ENCODE results near the gene FCRL5.

Gene FCRL5

DNA sequence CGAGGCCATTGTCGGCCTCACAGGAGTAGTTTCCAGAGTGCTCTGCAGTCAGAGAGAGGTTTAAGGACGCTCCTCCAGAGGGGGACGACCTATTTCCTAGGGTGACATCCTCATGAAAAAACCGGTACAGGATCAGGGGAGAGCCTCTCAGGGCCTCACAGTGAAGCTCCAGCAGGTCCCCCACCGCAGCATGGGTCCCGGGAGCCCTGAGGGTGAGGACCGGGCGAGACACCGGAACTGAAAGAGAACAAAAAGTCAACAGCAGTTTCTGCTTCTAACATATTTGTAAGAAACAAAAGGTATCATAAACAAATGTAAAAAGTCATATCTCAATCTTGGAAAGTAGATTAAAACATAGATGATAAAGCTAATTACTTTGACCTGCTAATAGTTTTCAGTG is 31.3 kb downstream of the FCRL5 start:
- H2AFZ ChIP-seq (ENCODE audit: low read length), result no peak overlapping the region
- H3K27me3 ChIP-seq (ENCODE audit: insufficient read depth, low read length, poor library complexity, severe bottlenecking), result no peaks in the 10 kb centered on the region
- no peak overlapping the region for H3K4me2 ChIP-seq (ENCODE audit: low read depth, low read length, poor library complexity, severe bottlenecking)
- no peaks in the 10 kb centered on the region for H4K20me1 ChIP-seq (ENCODE audit: insufficient read depth, low read length, poor library complexity, severe bottlenecking)
- no peak for TF ChIP-seq EZH2phosphoT487 (IDR thresholded peaks at IDR 0.05; ENCODE audit: borderline replicate concordance)
- TF ChIP-seq, protein P1, sequence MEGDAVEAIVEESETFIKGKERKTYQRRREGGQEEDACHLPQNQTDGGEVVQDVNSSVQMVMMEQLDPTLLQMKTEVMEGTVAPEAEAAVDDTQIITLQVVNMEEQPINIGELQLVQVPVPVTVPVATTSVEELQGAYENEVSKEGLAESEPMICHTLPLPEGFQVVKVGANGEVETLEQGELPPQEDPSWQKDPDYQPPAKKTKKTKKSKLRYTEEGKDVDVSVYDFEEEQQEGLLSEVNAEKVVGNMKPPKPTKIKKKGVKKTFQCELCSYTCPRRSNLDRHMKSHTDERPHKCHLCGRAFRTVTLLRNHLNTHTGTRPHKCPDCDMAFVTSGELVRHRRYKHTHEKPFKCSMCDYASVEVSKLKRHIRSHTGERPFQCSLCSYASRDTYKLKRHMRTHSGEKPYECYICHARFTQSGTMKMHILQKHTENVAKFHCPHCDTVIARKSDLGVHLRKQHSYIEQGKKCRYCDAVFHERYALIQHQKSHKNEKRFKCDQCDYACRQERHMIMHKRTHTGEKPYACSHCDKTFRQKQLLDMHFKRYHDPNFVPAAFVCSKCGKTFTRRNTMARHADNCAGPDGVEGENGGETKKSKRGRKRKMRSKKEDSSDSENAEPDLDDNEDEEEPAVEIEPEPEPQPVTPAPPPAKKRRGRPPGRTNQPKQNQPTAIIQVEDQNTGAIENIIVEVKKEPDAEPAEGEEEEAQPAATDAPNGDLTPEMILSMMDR (conservative IDR thresholded peaks at IDR 0.05; ENCODE audit: low read length), result no peak
- H3K36me3 ChIP-seq (ENCODE audit: insufficient read depth, low read length), result no peaks in the 10 kb centered on the region
- no peaks in the 10 kb centered on the region for H3K4me1 ChIP-seq (ENCODE audit: insufficient read depth, low read length, poor library complexity, severe bottlenecking)
- no peaks in the 10 kb centered on the region for H3K9me3 ChIP-seq (ENCODE audit: insufficient read depth, low read depth, low read length)
- no peak overlapping the region for H3K4me3 ChIP-seq (ENCODE audit: low read length, poor library complexity, severe bottlenecking)
- H3F3A ChIP-seq (ENCODE audit: low read depth), result no peaks in the 10 kb centered on the region
- no peaks in the 10 kb centered on the region for H3K79me2 ChIP-seq (ENCODE audit: insufficient read depth, low read length)
- no peaks in the 10 kb centered on the region for H3K9me2 ChIP-seq (replicated peaks; ENCODE audit: low read depth, low read length)
- H3K9ac ChIP-seq (ENCODE audit: low read depth, low read length, poor library complexity, severe bottlenecking), result no peak overlapping the region

DNA sequence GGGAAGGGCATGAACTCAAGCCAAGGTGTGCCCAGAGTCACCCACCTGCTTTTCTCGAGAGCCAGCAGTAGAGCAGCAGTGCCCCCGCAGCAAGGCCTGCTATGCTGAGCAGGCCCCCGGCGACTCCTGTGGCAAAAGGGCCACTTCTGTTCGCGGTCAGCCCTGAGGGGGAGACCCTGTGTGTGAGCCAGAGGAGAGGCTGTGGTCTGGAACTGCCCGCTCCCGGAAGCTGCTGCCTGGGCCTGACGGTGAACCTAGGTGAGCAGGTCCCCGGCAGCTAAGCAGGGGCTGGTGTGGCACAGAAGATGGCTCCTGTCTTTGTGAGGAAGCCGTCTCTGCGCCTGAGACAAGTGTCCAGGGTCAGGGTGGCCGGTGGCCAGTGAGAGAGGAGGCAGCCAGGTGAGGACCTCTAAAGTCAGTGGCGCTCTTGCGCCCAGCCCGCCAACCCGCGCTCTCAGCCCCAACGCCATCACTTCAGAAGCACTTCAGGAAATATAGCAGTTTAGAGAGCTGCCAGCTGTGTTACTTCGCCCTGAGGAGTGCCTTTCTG is 31.9 kb downstream of the FCRL5 start:
- H3F3A ChIP-seq (ENCODE audit: low read depth), result no peaks in the 10 kb centered on the region
- H3K9me2 ChIP-seq (replicated peaks; ENCODE audit: low read depth, low read length), result no peaks in the 10 kb centered on the region
- TF ChIP-seq EZH2phosphoT487 (IDR thresholded peaks at IDR 0.05; ENCODE audit: borderline replicate concordance), result no peak
- TF ChIP-seq, protein P1 (conservative IDR thresholded peaks at IDR 0.05; ENCODE audit: low read length), result no peak
- H3K79me2 ChIP-seq (ENCODE audit: insufficient read depth, low read length), result no peaks in the 10 kb centered on the region
- no peak overlapping the region for H3K4me2 ChIP-seq (ENCODE audit: low read depth, low read length, poor library complexity, severe bottlenecking)
- no peaks in the 10 kb centered on the region for H3K4me1 ChIP-seq (ENCODE audit: insufficient read depth, low read length, poor library complexity, severe bottlenecking)
- no peaks in the 10 kb centered on the region for H4K20me1 ChIP-seq (ENCODE audit: insufficient read depth, low read length, poor library complexity, severe bottlenecking)
- H3K27me3 ChIP-seq (ENCODE audit: insufficient read depth, low read length, poor library complexity, severe bottlenecking), result no peaks in the 10 kb centered on the region
- H3K9ac ChIP-seq (ENCODE audit: low read depth, low read length, poor library complexity, severe bottlenecking), result no peak overlapping the region
- no peaks in the 10 kb centered on the region for H3K36me3 ChIP-seq (ENCODE audit: insufficient read depth, low read length)
- no peak overlapping the region for H2AFZ ChIP-seq (ENCODE audit: low read length)
- H3K4me3 ChIP-seq (ENCODE audit: low read length, poor library complexity, severe bottlenecking), result no peak overlapping the region
- H3K9me3 ChIP-seq (ENCODE audit: insufficient read depth, low read depth, low read length), result no peaks in the 10 kb centered on the region

- H3F3A ChIP-seq (ENCODE audit: low read depth), result no peaks in the 10 kb centered on the region
- no peaks in the 10 kb centered on the region for H3K9me2 ChIP-seq (replicated peaks; ENCODE audit: low read depth, low read length)
- no peak overlapping the region for H2AFZ ChIP-seq (ENCODE audit: low read length)
- no peaks in the 10 kb centered on the region for H3K9me3 ChIP-seq (ENCODE audit: insufficient read depth, low read depth, low read length)
- no peak overlapping the region for H3K4me2 ChIP-seq (ENCODE audit: low read depth, low read length, poor library complexity, severe bottlenecking)
- TF ChIP-seq, protein P1 (conservative IDR thresholded peaks at IDR 0.05; ENCODE audit: low read length), result no peak
- no peak for TF ChIP-seq EZH2phosphoT487 (IDR thresholded peaks at IDR 0.05; ENCODE audit: borderline replicate concordance)
- no peaks in the 10 kb centered on the region for H3K79me2 ChIP-seq (ENCODE audit: insufficient read depth, low read length)
- H4K20me1 ChIP-seq (ENCODE audit: insufficient read depth, low read length, poor library complexity, severe bottlenecking), result no peaks in the 10 kb centered on the region
- H3K36me3 ChIP-seq (ENCODE audit: insufficient read depth, low read length), result no peaks in the 10 kb centered on the region
- H3K4me1 ChIP-seq (ENCODE audit: insufficient read depth, low read length, poor library complexity, severe bottlenecking), result no peaks in the 10 kb centered on the region
- no peak overlapping the region for H3K4me3 ChIP-seq (ENCODE audit: low read length, poor library complexity, severe bottlenecking)
- H3K27me3 ChIP-seq (ENCODE audit: insufficient read depth, low read length, poor library complexity, severe bottlenecking), result no peaks in the 10 kb centered on the region
- no peak overlapping the region for H3K9ac ChIP-seq (ENCODE audit: low read depth, low read length, poor library complexity, severe bottlenecking)
Observed at GRCh38 chr1:157519451-157519850, 32.9 kb downstream of the FCRL5 start.
